ENCODE results near the gene KLF1. TPM values are rescaled to one million over a fixed set of nuclear protein-coding genes. Genes with fewer than 3 reads are reported as not detected.

The KLF1 gene
- total RNA-seq, 1 donor: not detected

DNA sequence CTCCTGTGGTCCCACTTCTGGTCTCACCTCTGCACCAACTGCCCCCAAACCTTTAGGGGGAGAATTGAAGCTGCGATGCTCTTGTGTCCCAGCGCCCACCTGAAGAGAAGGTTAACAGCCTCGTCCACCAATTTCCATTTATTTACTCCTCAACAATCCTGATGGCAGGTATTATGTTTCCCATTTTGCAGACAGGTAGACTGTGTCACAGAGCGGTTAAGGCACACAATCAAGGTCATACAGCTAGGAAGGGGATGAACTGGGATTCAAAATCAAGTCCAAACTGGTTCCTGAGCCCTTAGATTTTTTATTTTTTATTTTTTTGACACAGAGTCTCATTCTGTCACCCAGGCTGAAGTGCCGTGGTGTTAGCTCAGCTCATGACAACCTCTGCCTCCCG, 11.9 kb downstream of the KLF1 start:
- no peaks in the 10 kb centered on the region for H3K79me2 ChIP-seq (ENCODE audit: insufficient read depth, low read length)
- H3K9me3 ChIP-seq (ENCODE audit: low read depth, low read length): no peaks in the 10 kb centered on the region
- no peak overlapping the region for H2AFZ ChIP-seq (ENCODE audit: low read length)
- H3K4me3 ChIP-seq (ENCODE audit: insufficient read depth, low read length): no peak overlapping the region
- H3K4me1 ChIP-seq (ENCODE audit: insufficient read depth, low read length): no peaks in the 10 kb centered on the region
- DNase-seq (ENCODE audit: insufficient read length, low spot score, missing footprints): peak; percentile 81
- no peak overlapping the region for H3K27ac ChIP-seq (ENCODE audit: low read depth, low read length)
- H3K36me3 ChIP-seq (ENCODE audit: insufficient read depth, low read length): peaks cover 6% of the 10 kb centered on the region
- no peak overlapping the region for H3K4me2 ChIP-seq (ENCODE audit: insufficient read depth, low read length)
- TF ChIP-seq, protein P1, sequence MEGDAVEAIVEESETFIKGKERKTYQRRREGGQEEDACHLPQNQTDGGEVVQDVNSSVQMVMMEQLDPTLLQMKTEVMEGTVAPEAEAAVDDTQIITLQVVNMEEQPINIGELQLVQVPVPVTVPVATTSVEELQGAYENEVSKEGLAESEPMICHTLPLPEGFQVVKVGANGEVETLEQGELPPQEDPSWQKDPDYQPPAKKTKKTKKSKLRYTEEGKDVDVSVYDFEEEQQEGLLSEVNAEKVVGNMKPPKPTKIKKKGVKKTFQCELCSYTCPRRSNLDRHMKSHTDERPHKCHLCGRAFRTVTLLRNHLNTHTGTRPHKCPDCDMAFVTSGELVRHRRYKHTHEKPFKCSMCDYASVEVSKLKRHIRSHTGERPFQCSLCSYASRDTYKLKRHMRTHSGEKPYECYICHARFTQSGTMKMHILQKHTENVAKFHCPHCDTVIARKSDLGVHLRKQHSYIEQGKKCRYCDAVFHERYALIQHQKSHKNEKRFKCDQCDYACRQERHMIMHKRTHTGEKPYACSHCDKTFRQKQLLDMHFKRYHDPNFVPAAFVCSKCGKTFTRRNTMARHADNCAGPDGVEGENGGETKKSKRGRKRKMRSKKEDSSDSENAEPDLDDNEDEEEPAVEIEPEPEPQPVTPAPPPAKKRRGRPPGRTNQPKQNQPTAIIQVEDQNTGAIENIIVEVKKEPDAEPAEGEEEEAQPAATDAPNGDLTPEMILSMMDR (IDR thresholded peaks at IDR 0.05; ENCODE audit: extremely low read depth, low read depth, low read length): no peak
- no peaks in the 10 kb centered on the region for H3K27me3 ChIP-seq (ENCODE audit: insufficient read depth, low read length)
- H4K20me1 ChIP-seq (ENCODE audit: insufficient read depth, low read length): no peaks in the 10 kb centered on the region

DNA sequence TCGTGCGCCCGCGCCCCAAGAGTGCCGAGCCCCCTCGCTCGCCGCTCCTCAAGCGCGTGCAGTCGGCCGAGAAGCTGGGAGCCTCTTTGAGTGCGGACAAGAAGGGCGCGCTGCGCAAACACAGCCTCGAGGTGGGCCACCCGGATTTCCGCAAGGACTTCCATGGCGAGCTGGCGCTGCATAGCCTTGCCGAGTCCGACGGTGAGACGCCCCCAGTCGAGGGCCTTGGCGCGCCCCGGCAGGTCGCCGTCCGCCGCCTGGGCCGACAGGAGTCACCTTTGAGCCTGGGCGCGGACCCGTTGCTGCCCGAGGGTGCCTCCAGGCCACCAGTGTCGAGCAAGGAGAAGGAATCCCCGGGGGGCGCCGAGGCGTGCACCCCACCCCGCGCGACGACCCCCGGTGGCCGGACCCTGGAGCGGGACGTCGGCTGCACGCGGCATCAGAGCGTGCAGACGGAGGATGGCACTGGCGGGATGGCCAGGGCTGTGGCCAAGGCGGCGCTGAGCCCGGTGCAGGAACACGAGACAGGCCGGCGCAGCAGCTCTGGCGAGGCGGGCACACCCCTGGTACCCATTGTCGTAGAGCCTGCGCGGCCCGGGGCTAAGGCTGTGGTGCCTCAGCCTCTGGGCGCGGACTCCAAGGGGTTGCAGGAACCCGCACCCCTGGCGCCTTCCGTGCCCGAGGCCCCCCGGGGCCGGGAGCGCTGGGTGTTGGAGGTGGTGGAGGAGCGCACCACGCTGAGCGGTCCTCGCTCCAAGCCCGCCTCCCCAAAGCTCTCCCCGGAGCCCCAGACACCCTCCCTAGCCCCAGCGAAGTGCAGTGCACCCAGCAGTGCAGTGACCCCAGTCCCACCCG, 12.9 kb downstream of the KLF1 start:
- TF ChIP-seq, protein P1 (IDR thresholded peaks at IDR 0.05; ENCODE audit: extremely low read depth, low read depth, low read length): no peak
- peak; percentile 67 for DNase-seq (ENCODE audit: insufficient read length, low spot score, missing footprints)
- Histone ChIP-seq H3K79me2 (ENCODE audit: insufficient read depth, low read length) (no peaks in the 10 kb centered on the region), H3K4me1 (ENCODE audit: insufficient read depth, low read length) (no peaks in the 10 kb centered on the region), H3K27ac (ENCODE audit: low read depth, low read length) (no peak overlapping the region), H3K27me3 (ENCODE audit: insufficient read depth, low read length) (no peaks in the 10 kb centered on the region), H4K20me1 (ENCODE audit: insufficient read depth, low read length) (no peaks in the 10 kb centered on the region), H3K36me3 (ENCODE audit: insufficient read depth, low read length) (peaks cover 6% of the 10 kb centered on the region), H3K9me3 (ENCODE audit: low read depth, low read length) (no peaks in the 10 kb centered on the region), H3K4me2 (ENCODE audit: insufficient read depth, low read length) (no peak overlapping the region), H3K4me3 (ENCODE audit: insufficient read depth, low read length) (no peak overlapping the region), H2AFZ (ENCODE audit: low read length) (no peak overlapping the region)

DNA sequence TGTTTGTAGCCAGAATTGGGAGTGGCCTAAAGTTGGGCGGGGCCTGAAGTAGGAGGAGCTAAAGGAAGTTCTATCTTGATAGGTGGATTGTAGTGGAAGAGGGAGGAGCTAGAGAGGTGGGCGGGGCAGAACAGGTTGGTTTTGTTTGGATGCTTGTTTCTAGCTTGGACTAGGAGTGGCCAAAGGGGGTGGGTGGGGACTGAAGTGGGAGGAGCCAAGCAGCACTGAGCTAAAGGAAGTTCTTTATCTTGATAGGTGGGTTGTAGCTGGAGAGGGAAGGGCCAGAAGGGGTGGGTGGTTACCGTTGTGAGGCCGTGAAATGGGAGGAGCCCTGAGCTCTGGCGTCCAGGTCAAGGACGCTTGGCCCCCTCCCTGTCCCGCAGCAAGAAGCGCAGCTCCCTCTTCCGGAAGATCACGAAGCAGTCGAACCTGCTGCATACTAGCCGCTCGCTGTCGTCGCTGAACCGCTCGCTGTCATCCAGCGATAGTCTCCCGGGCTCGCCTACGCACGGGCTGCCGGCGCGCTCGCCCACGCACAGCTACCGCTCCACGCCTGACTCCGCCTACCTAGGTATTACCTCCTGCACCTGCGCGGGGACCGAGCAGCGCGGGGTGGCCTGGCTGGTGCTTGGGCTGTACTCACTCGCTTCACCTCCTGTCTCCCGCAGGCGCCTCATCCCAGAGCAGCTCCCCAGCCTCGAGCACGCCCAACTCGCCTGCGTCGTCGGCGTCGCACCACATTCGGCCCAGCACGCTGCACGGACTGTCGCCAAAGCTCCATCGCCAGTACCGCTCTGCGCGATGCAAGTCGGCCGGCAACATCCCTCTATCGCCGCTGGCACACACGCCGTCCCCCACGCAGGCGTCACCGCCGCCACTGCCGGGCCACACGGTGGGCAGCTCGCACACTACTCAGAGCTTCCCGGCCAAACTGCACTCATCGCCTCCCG, 13.8 kb downstream of the KLF1 start:
- Histone ChIP-seq H4K20me1 (ENCODE audit: insufficient read depth, low read length) (no peaks in the 10 kb centered on the region), H3K27ac (ENCODE audit: low read depth, low read length) (no peak overlapping the region), H3K79me2 (ENCODE audit: insufficient read depth, low read length) (no peaks in the 10 kb centered on the region), H3K4me2 (ENCODE audit: insufficient read depth, low read length) (peak overlapping the region; percentile 68), H3K4me1 (ENCODE audit: insufficient read depth, low read length) (no peaks in the 10 kb centered on the region), H2AFZ (ENCODE audit: low read length) (peak overlapping the region; percentile 56), H3K4me3 (ENCODE audit: insufficient read depth, low read length) (peak overlapping the region; percentile 33), H3K36me3 (ENCODE audit: insufficient read depth, low read length) (peaks cover 6% of the 10 kb centered on the region), H3K27me3 (ENCODE audit: insufficient read depth, low read length) (no peaks in the 10 kb centered on the region), H3K9me3 (ENCODE audit: low read depth, low read length) (no peaks in the 10 kb centered on the region)
- DNase-seq (ENCODE audit: insufficient read length, low spot score, missing footprints): peak; percentile 94
- TF ChIP-seq, protein P1 (IDR thresholded peaks at IDR 0.05; ENCODE audit: extremely low read depth, low read depth, low read length): no peak
